GM18508 (cell line): ENCODE results near the gene STARD3.

ENCODE experiments used
- ATAC-seq: cut with Tn5 transposase; IDR thresholded peaks from one replicate; pipeline ENCODE4 v1.9.1; 2021; ENCODE audit warnings: moderate number of reproducible peaks; ENCODE audit not compliant: insufficient read depth, unreplicated experiment

Gene STARD3

GRCh38 chr17:39618956-39619785 is 17.8 kb upstream of the STARD3 start:
- ATAC-seq = no peak

- ATAC-seq = no peak
Observed at GRCh38 chr17:39619786-39620101, 17.2 kb upstream of the STARD3 start.

- ATAC-seq = no peak
Observed at GRCh38 chr17:39621523-39622379, 15.2 kb upstream of the STARD3 start.

GRCh38 chr17:39622380-39623006 is 14.5 kb upstream of the STARD3 start:
- ATAC-seq = no peak

- no peak for ATAC-seq
Observed at GRCh38 chr17:39623356-39623950, 13.5 kb upstream of the STARD3 start.

GRCh38 chr17:39624313-39624712 is 12.6 kb upstream of the STARD3 start:
- no peak for ATAC-seq

GRCh38 chr17:39625198-39625785 is 11.7 kb upstream of the STARD3 start:
- no peak for ATAC-seq

- ATAC-seq = no peak
Observed at GRCh38 chr17:39626171-39627046, 10.5 kb upstream of the STARD3 start, which contains the start of gene PPP1R1B. TSS of gene PPP1R1B (plus strand) at chr17:39626952. CDS start at chr17:39627393, 441 bp downstream.

GRCh38 chr17:39627047-39627711 is 9.8 kb upstream of the STARD3 start:
- ATAC-seq = no peak

- ATAC-seq = no peak
Observed at GRCh38 chr17:39627712-39628516, 9.0 kb upstream of the STARD3 start.

GRCh38 chr17:39628655-39629493 is 8.1 kb upstream of the STARD3 start:
- ATAC-seq = no peak

- no peak for ATAC-seq
Observed at GRCh38 chr17:39629494-39629880, 7.5 kb upstream of the STARD3 start.

- no peak for ATAC-seq
Observed at GRCh38 chr17:39629898-39630297, 7.0 kb upstream of the STARD3 start.

- ATAC-seq = no peak
Observed at GRCh38 chr17:39631403-39631802, 5.5 kb upstream of the STARD3 start.

- ATAC-seq = no peak
Observed at GRCh38 chr17:39632153-39632941, 4.6 kb upstream of the STARD3 start.

GRCh38 chr17:39633570-39634183 is 3.3 kb upstream of the STARD3 start:
- no peak for ATAC-seq
